ENCODE results near the gene ILKAP.

Gene ILKAP

GRCh38 chr2:238203094-238203972 lies at the start of gene ILKAP:
Gene ILKAP, minus strand, starts transcription at chr2:238203695. Its CDS starts 142 bp downstream, at chr2:238203553.
- DNase-seq = peak; percentile 22 to 48

GRCh38 chr2:238252766-238253630 lies 49.5 kb upstream of the ILKAP start:
- DNase-seq = no peak

GRCh38 chr2:238251986-238252385 lies 48.5 kb upstream of the ILKAP start:
- no peak for DNase-seq

- DNase-seq = no peak
Observed at GRCh38 chr2:238251331-238251730, 47.8 kb upstream of the ILKAP start.

- no peak for DNase-seq
Observed at GRCh38 chr2:238250896-238251295, 47.4 kb upstream of the ILKAP start.

GRCh38 chr2:238247841-238248453 lies 44.5 kb upstream of the ILKAP start:
- no peak for DNase-seq

- no peak for DNase-seq
Observed at GRCh38 chr2:238247002-238247822, 43.7 kb upstream of the ILKAP start.

- DNase-seq = no peak
Observed at GRCh38 chr2:238244151-238244550, 40.7 kb upstream of the ILKAP start.

GRCh38 chr2:238243496-238244076 lies 40.1 kb upstream of the ILKAP start:
- DNase-seq = no peak

- DNase-seq = no peak
Observed at GRCh38 chr2:238242731-238243495, 39.4 kb upstream of the ILKAP start.

- DNase-seq = no peak
Observed at GRCh38 chr2:238241970-238242369, 38.5 kb upstream of the ILKAP start.

- peak in 1 of 2 experiments; percentile 8 for DNase-seq
Observed at GRCh38 chr2:238240757-238241711, 37.5 kb upstream of the ILKAP start.

GRCh38 chr2:238239863-238240756 lies 36.6 kb upstream of the ILKAP start, which contains the start of gene HES6:
Gene HES6, minus strand, starts transcription at chr2:238240038. Its CDS starts 133 bp downstream, at chr2:238239905.
- DNase-seq = no peak

GRCh38 chr2:238239543-238239862 lies 36.0 kb upstream of the ILKAP start:
- no peak for DNase-seq

GRCh38 chr2:238238766-238239542 lies 35.5 kb upstream of the ILKAP start:
- no peak for DNase-seq

- no peak for DNase-seq
Observed at GRCh38 chr2:238238311-238238765, 34.8 kb upstream of the ILKAP start.

- no peak for DNase-seq
Observed at GRCh38 chr2:238237431-238238135, 34.1 kb upstream of the ILKAP start.

Measured in cerebellar nuclear complex (tissue), 1 donor.